Neural cell (in vitro differentiated cells): Measurements from ENCODE around the gene CLEC16A.

Source experiments
- EZH2 ChIP-seq: fragments of 200-600, 300-800 bp; shearing (Covaris generic), sonication (generic); IDR thresholded peaks from 2 replicates; pipeline ENCODE4 v1.6.1; 2014; ENCODE audit warnings: antibody characterized with exemption, low read length, borderline replicate concordance, mild to moderate bottlenecking; ENCODE audit not compliant: insufficient read depth, poor library complexity, severe bottlenecking
- MXI1 ChIP-seq: fragments of 450-650 bp; conservative IDR thresholded peaks from 2 replicates; pipeline ENCODE4 v1.6.1; 2014; ENCODE audit warnings: antibody characterized with exemption, mild to moderate bottlenecking; ENCODE audit not compliant: poor library complexity, severe bottlenecking
- POLR2AphosphoS5 ChIP-seq: IDR thresholded peaks from 2 replicates; pipeline ENCODE4 v1.6.1; 2012
- RAD21 ChIP-seq: fragments of 450-650 bp; conservative IDR thresholded peaks from 2 replicates; pipeline ENCODE4 v1.6.1; 2014; ENCODE audit warnings: antibody characterized with exemption, mild to moderate bottlenecking, moderate library complexity
- TAF1 ChIP-seq: IDR thresholded peaks from 2 replicates; pipeline ENCODE4 v1.6.1; 2012; ENCODE audit warnings: low read depth
- TF ChIP-seq, protein P1 (sequence below): fragments of 450-650 bp; IDR thresholded peaks from 2 replicates; pipeline ENCODE4 v1.5.1; 2014; ENCODE audit warnings: antibody characterized with exemption, mild to moderate bottlenecking, moderate library complexity; ENCODE audit not compliant: poor library complexity, severe bottlenecking
- TF ChIP-seq, protein P2 (sequence below): IDR thresholded peaks from 2 replicates; pipeline ENCODE4 v1.6.1; 2012; ENCODE audit warnings: borderline replicate concordance

DNA sequence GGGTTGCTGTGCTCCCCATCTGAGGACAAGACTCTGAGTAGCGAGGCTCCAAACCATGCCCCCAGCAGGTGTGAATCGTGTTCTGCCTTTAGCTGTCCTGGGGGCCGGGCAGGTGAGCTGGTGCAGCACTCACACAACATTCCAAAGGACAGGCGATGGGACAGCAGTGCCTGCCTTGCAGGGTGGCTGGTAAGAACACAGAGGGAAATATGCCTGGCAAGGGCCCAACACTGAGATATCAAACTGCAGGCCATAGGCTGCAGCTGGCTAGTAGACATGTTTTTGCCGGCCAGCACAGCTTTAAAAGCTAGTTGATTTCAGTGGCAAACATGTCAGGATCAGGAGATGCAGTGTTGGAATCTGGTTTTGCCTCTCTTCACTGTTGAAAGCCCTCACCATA is 23.6 kb downstream of the CLEC16A start:
- TF ChIP-seq, protein P1, sequence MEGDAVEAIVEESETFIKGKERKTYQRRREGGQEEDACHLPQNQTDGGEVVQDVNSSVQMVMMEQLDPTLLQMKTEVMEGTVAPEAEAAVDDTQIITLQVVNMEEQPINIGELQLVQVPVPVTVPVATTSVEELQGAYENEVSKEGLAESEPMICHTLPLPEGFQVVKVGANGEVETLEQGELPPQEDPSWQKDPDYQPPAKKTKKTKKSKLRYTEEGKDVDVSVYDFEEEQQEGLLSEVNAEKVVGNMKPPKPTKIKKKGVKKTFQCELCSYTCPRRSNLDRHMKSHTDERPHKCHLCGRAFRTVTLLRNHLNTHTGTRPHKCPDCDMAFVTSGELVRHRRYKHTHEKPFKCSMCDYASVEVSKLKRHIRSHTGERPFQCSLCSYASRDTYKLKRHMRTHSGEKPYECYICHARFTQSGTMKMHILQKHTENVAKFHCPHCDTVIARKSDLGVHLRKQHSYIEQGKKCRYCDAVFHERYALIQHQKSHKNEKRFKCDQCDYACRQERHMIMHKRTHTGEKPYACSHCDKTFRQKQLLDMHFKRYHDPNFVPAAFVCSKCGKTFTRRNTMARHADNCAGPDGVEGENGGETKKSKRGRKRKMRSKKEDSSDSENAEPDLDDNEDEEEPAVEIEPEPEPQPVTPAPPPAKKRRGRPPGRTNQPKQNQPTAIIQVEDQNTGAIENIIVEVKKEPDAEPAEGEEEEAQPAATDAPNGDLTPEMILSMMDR, result no peak
- TF ChIP-seq, protein P2, sequence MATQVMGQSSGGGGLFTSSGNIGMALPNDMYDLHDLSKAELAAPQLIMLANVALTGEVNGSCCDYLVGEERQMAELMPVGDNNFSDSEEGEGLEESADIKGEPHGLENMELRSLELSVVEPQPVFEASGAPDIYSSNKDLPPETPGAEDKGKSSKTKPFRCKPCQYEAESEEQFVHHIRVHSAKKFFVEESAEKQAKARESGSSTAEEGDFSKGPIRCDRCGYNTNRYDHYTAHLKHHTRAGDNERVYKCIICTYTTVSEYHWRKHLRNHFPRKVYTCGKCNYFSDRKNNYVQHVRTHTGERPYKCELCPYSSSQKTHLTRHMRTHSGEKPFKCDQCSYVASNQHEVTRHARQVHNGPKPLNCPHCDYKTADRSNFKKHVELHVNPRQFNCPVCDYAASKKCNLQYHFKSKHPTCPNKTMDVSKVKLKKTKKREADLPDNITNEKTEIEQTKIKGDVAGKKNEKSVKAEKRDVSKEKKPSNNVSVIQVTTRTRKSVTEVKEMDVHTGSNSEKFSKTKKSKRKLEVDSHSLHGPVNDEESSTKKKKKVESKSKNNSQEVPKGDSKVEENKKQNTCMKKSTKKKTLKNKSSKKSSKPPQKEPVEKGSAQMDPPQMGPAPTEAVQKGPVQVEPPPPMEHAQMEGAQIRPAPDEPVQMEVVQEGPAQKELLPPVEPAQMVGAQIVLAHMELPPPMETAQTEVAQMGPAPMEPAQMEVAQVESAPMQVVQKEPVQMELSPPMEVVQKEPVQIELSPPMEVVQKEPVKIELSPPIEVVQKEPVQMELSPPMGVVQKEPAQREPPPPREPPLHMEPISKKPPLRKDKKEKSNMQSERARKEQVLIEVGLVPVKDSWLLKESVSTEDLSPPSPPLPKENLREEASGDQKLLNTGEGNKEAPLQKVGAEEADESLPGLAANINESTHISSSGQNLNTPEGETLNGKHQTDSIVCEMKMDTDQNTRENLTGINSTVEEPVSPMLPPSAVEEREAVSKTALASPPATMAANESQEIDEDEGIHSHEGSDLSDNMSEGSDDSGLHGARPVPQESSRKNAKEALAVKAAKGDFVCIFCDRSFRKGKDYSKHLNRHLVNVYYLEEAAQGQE, result no peak
- TF ChIP-seq TAF1 (no peak), EZH2 (no peak), POLR2AphosphoS5 (no peak), RAD21 (no peak), MXI1 (no peak)
